HEK293 (cell line): ENCODE measurements around the gene RASD1.
A peak's percentile ranks its signal among the peaks of the same experiment; 100 is the strongest.

Experiments used
- EGR2 ChIP-seq: fragments of 450-650 bp; formaldehyde crosslinking; IDR thresholded peaks from 2 replicates; pipeline ENCODE4 v1.5.1; 2016; ENCODE audit warnings: low read depth, missing biosample characterization, missing genetic modification characterization
- HOXC10 ChIP-seq: sonication (generic); formaldehyde crosslinking; IDR thresholded peaks from 2 replicates; pipeline ENCODE4 v1.8.1; 2023; ENCODE audit warnings: mild to moderate bottlenecking, missing genetic modification reagents
- IKZF3 ChIP-seq: fragments of 450-650 bp; IDR thresholded peaks from 2 replicates; pipeline ENCODE4 v1.5.0; 2018; ENCODE audit warnings: missing biosample characterization, mild to moderate bottlenecking, missing genetic modification characterization, moderate library complexity
- KLF9 ChIP-seq: fragments of 450-650 bp; formaldehyde crosslinking; IDR thresholded peaks from 2 replicates; pipeline ENCODE4 v1.5.1; 2016; ENCODE audit warnings: missing biosample characterization, missing genetic modification characterization, low read depth
- MYNN ChIP-seq: fragments of 450-650 bp; formaldehyde crosslinking; IDR thresholded peaks from 2 replicates; pipeline ENCODE4 v1.5.1; 2016; ENCODE audit warnings: missing biosample characterization, missing genetic modification characterization, borderline replicate concordance
- PATZ1 ChIP-seq: fragments of 450-650 bp; formaldehyde crosslinking; IDR thresholded peaks from 2 replicates; pipeline ENCODE4 v1.5.1; 2016; ENCODE audit warnings: missing biosample characterization, missing genetic modification characterization
- SP2 ChIP-seq: fragments of 450-650 bp; formaldehyde crosslinking; IDR thresholded peaks from 2 replicates; pipeline ENCODE4 v1.5.1; 2016; ENCODE audit warnings: missing biosample characterization, missing genetic modification characterization
- SP3 ChIP-seq: fragments of 450-650 bp; formaldehyde crosslinking; IDR thresholded peaks from 2 replicates; pipeline ENCODE4 v1.5.1; 2016; ENCODE audit warnings: missing biosample characterization, missing genetic modification characterization
- SP7 ChIP-seq: fragments of 450-650 bp; formaldehyde crosslinking; IDR thresholded peaks from 2 replicates; pipeline ENCODE4 v1.5.1; 2016; ENCODE audit warnings: missing biosample characterization, missing genetic modification characterization
- ZBTB1 ChIP-seq: fragments of 450-650 bp; formaldehyde crosslinking; IDR thresholded peaks from 2 replicates; pipeline ENCODE4 v1.5.1; 2016; ENCODE audit warnings: missing biosample characterization, missing genetic modification characterization
- ZBTB20 ChIP-seq: fragments of 450-650 bp; formaldehyde crosslinking; IDR thresholded peaks from 2 replicates; pipeline ENCODE4 v1.5.1; 2016; ENCODE audit warnings: missing biosample characterization, missing genetic modification characterization
- ZBTB7A ChIP-seq: fragments of 450-650 bp; formaldehyde crosslinking; IDR thresholded peaks from 2 replicates; pipeline ENCODE4 v1.5.1; 2016; ENCODE audit warnings: low read depth, missing biosample characterization, missing genetic modification characterization
- ZEB2 ChIP-seq: fragments of 450-650 bp; formaldehyde crosslinking; IDR thresholded peaks from 2 replicates; pipeline ENCODE4 v1.5.1; 2016; ENCODE audit warnings: missing biosample characterization, missing genetic modification characterization
- ZFHX2 ChIP-seq: fragments of 450-650 bp; formaldehyde crosslinking; conservative IDR thresholded peaks from 2 replicates; pipeline ENCODE4 v1.5.1; 2016; ENCODE audit warnings: missing biosample characterization, missing genetic modification characterization
- ZFP37 ChIP-seq: fragments of 450-650 bp; formaldehyde crosslinking; IDR thresholded peaks from 2 replicates; pipeline ENCODE4 v1.5.1; 2016; ENCODE audit warnings: missing biosample characterization, missing genetic modification characterization
- ZNF169 ChIP-seq: fragments of 450-650 bp; formaldehyde crosslinking; IDR thresholded peaks from 2 replicates; pipeline ENCODE4 v1.5.1; 2016; ENCODE audit warnings: missing biosample characterization, missing genetic modification characterization
- ZNF239 ChIP-seq: fragments of 450-650 bp; formaldehyde crosslinking; IDR thresholded peaks from 2 replicates; pipeline ENCODE4 v1.5.1; 2016; ENCODE audit warnings: missing biosample characterization, missing genetic modification characterization
- ZNF335 ChIP-seq: fragments of 450-650 bp; formaldehyde crosslinking; conservative IDR thresholded peaks from 2 replicates; pipeline ENCODE4 v1.5.1; 2016; ENCODE audit warnings: missing biosample characterization, missing genetic modification characterization
- ZNF341 ChIP-seq: fragments of 450-650 bp; formaldehyde crosslinking; IDR thresholded peaks from 2 replicates; pipeline ENCODE4; 2016; ENCODE audit warnings: low read depth, missing biosample characterization, missing genetic modification characterization
- ZNF501 ChIP-seq: fragments of 450-650 bp; formaldehyde crosslinking; IDR thresholded peaks from 2 replicates; pipeline ENCODE4 v1.5.1; 2016; ENCODE audit warnings: missing biosample characterization, missing genetic modification characterization
- ZNF561 ChIP-seq: fragments of 450-650 bp; IDR thresholded peaks from 2 replicates; pipeline ENCODE4 v1.5.1; 2018; ENCODE audit warnings: missing biosample characterization, missing genetic modification characterization, borderline replicate concordance
- ZNF645 ChIP-seq: fragments of 450-650 bp; formaldehyde crosslinking; IDR thresholded peaks from 2 replicates; pipeline ENCODE4; 2016; ENCODE audit warnings: missing biosample characterization, missing genetic modification characterization
- ZNF658 ChIP-seq: fragments of 450-650 bp; formaldehyde crosslinking; IDR thresholded peaks from 2 replicates; pipeline ENCODE4; 2016; ENCODE audit warnings: missing biosample characterization, missing genetic modification characterization
- ZNF670 ChIP-seq: fragments of 450-650 bp; formaldehyde crosslinking; IDR thresholded peaks from 2 replicates; pipeline ENCODE4 v1.5.1; 2016; ENCODE audit warnings: missing biosample characterization, missing genetic modification characterization, low read depth
- ZNF777 ChIP-seq: fragments of 450-650 bp; formaldehyde crosslinking; IDR thresholded peaks from 2 replicates; pipeline ENCODE4 v1.5.1; 2017; ENCODE audit warnings: missing biosample characterization, missing genetic modification characterization, borderline replicate concordance
- TF ChIP-seq, protein P1 (sequence below): fragments of 450-650 bp; formaldehyde crosslinking; IDR thresholded peaks from 2 replicates; pipeline ENCODE4 v1.5.1; 2016; ENCODE audit warnings: missing biosample characterization, missing genetic modification characterization
- TF ChIP-seq, protein P2 (sequence below): fragments of 450-650 bp; formaldehyde crosslinking; IDR thresholded peaks from 2 replicates; pipeline ENCODE4 v1.5.1; 2016; ENCODE audit warnings: missing biosample characterization, missing genetic modification characterization
- TF ChIP-seq, protein P3 (sequence below): fragments of 450-650 bp; formaldehyde crosslinking; IDR thresholded peaks from 2 replicates; pipeline ENCODE4 v1.5.1; 2017; ENCODE audit warnings: missing biosample characterization, mild to moderate bottlenecking, missing genetic modification characterization, moderate library complexity
- TF ChIP-seq, protein P4 (sequence below): fragments of 450-650 bp; formaldehyde crosslinking; IDR thresholded peaks from 2 replicates; pipeline ENCODE4 v1.5.1; 2016; ENCODE audit warnings: missing biosample characterization, missing genetic modification characterization

RASD1 gene

DNA sequence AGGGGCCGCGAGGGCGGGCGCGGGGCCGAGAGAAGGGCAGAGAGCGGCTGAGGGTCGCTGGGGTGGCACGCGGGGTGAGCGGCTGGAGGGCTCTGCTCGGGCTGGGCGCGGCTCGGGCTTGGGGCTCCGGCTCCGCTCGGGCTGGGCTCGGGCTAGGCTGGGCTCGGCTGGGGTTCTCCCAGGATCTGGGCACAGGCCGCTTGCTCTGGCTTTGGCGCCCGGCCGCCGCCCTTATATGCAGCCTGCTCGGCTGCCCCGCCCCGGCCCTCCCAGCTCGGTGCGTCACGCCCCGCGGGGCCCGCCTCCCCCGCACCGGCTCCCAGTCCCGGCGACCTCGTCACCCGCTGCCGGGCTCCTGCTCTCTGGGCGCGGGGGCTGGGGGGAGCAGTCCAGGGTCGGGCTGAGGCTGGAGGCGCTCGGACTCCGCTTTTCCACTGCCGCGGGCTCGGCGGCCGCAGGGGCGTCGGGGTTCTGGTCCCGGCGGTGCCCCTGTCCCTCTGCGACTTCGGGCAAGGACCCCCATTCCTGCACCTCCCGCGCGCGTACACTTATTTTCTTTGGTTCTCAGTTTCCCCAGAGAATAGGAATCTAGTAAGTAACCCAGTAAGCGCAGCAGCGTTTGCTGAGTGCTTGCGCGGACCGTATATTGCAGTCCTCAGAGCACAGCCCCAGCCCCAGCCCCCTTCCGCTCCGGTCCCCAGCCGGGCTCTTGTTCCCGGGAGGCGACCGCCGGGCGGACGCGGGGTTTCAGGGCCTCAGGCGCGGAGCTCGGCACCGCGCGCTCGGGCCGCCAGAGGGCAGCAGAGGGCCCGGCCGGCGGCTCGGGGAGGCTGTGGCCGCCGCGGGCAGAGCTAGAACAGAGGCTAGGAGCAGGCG lies at the start of gene RASD1 (continued):
- TF ChIP-seq, protein P1, sequence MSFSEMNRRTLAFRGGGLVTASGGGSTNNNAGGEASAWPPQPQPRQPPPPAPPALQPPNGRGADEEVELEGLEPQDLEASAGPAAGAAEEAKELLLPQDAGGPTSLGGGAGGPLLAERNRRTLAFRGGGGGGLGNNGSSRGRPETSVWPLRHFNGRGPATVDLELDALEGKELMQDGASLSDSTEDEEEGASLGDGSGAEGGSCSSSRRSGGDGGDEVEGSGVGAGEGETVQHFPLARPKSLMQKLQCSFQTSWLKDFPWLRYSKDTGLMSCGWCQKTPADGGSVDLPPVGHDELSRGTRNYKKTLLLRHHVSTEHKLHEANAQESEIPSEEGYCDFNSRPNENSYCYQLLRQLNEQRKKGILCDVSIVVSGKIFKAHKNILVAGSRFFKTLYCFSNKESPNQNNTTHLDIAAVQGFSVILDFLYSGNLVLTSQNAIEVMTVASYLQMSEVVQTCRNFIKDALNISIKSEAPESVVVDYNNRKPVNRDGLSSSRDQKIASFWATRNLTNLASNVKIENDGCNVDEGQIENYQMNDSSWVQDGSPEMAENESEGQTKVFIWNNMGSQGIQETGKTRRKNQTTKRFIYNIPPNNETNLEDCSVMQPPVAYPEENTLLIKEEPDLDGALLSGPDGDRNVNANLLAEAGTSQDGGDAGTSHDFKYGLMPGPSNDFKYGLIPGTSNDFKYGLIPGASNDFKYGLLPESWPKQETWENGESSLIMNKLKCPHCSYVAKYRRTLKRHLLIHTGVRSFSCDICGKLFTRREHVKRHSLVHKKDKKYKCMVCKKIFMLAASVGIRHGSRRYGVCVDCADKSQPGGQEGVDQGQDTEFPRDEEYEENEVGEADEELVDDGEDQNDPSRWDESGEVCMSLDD, result peak; percentile 53; the same call in 1 of the 2 replicates
- TF ChIP-seq, protein P2, sequence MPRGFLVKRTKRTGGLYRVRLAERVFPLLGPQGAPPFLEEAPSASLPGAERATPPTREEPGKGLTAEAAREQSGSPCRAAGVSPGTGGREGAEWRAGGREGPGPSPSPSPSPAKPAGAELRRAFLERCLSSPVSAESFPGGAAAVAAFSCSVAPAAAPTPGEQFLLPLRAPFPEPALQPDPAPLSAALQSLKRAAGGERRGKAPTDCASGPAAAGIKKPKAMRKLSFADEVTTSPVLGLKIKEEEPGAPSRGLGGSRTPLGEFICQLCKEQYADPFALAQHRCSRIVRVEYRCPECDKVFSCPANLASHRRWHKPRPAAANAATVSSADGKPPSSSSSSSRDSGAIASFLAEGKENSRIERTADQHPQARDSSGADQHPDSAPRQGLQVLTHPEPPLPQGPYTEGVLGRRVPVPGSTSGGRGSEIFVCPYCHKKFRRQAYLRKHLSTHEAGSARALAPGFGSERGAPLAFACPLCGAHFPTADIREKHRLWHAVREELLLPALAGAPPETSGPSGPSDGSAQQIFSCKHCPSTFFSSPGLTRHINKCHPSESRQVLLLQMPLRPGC (tag by site-specific recombination), result no peak
- TF ChIP-seq ZBTB20 (tag by site-specific recombination), result peak; percentile 53; the same call in 1 of the 2 replicates
- TF ChIP-seq SP3 (tag by site-specific recombination), result peak; percentile 64
- 0 out of 2 replicates have a peak, but pooled peaks have one; percentile 23 for TF ChIP-seq ZNF341 (tag by site-specific recombination)
- TF ChIP-seq ZNF777 (tag by site-specific recombination), result no peak
- peak; percentile 76 for TF ChIP-seq KLF9 (tag by site-specific recombination)
- TF ChIP-seq MYNN (tag by site-specific recombination), result peak; percentile 46; the same call in 1 of the 2 replicates
- TF ChIP-seq ZBTB7A (tag by site-specific recombination), result peak; percentile 67; the same call in 1 of the 2 replicates
- TF ChIP-seq HOXC10 (CRISPR knock-in tag), result no peak
- 0 out of 2 replicates have a peak, but pooled peaks have one; percentile 34 for TF ChIP-seq ZNF501 (tag by site-specific recombination)
- 0 out of 2 replicates have a peak, but pooled peaks have one; percentile 57 for TF ChIP-seq ZNF561 (tag by site-specific recombination)
- peak; percentile 28; the same call in 1 of the 2 replicates for TF ChIP-seq SP7 (tag by site-specific recombination)
- peak; percentile 56 for TF ChIP-seq IKZF3 (tag by site-specific recombination)
- no peak for TF ChIP-seq ZNF658 (tag by site-specific recombination)
- 0 out of 2 replicates have a peak, but pooled peaks have one; percentile 7 for TF ChIP-seq SP2 (tag by site-specific recombination)
- TF ChIP-seq ZBTB1 (tag by site-specific recombination), result no peak
- TF ChIP-seq, protein P3, sequence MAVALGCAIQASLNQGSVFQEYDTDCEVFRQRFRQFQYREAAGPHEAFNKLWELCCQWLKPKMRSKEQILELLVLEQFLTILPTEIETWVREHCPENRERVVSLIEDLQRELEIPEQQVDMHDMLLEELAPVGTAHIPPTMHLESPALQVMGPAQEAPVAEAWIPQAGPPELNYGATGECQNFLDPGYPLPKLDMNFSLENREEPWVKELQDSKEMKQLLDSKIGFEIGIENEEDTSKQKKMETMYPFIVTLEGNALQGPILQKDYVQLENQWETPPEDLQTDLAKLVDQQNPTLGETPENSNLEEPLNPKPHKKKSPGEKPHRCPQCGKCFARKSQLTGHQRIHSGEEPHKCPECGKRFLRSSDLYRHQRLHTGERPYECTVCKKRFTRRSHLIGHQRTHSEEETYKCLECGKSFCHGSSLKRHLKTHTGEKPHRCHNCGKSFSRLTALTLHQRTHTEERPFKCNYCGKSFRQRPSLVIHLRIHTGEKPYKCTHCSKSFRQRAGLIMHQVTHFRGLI (tag by site-specific recombination), result peak; percentile 95
- peak; percentile 38; the same call in 1 of the 2 replicates for TF ChIP-seq ZFHX2 (tag by site-specific recombination)
- TF ChIP-seq ZEB2 (tag by site-specific recombination), result peak; percentile 57; the same call in 1 of the 2 replicates
- TF ChIP-seq, protein P4, sequence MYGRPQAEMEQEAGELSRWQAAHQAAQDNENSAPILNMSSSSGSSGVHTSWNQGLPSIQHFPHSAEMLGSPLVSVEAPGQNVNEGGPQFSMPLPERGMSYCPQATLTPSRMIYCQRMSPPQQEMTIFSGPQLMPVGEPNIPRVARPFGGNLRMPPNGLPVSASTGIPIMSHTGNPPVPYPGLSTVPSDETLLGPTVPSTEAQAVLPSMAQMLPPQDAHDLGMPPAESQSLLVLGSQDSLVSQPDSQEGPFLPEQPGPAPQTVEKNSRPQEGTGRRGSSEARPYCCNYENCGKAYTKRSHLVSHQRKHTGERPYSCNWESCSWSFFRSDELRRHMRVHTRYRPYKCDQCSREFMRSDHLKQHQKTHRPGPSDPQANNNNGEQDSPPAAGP (tag by site-specific recombination), result no peak; the same call in 1 of the 2 replicates
- TF ChIP-seq ZNF239, result no peak
- TF ChIP-seq EGR2, result 0 out of 2 replicates have a peak, but pooled peaks have one; percentile 7
- TF ChIP-seq ZNF670 (tag by site-specific recombination), result no peak
- TF ChIP-seq ZNF645 (tag by site-specific recombination), result no peak
- peak; percentile 85 for TF ChIP-seq PATZ1 (tag by site-specific recombination)
- TF ChIP-seq ZNF169 (tag by site-specific recombination), result no peak
- TF ChIP-seq ZNF335, result peak; percentile 83
- no peak for TF ChIP-seq ZFP37 (tag by site-specific recombination)
